ENCODE data around the gene CHRND.

CHRND gene

GRCh38 chr2:232551250-232551638 lies 25.3 kb downstream of the CHRND start:
- H3K27me3 Mint-ChIP-seq (ENCODE audit: low read depth), result no peaks in the 10 kb centered on the region
- H3K4me1 Mint-ChIP-seq, result peaks cover 30% of the 10 kb centered on the region
- H3K9me3 Mint-ChIP-seq, result peaks cover 24% of the 10 kb centered on the region
- TF ChIP-seq CTCF (IDR thresholded peaks at IDR 0.05; ENCODE audit: unreplicated experiment in 3 of 3), result no peak
- peak overlapping the region; percentile 84 to 96 (median 91) for H3K27ac Mint-ChIP-seq
- peaks cover 68% of the 10 kb centered on the region for H3K36me3 Mint-ChIP-seq (ENCODE audit: low read depth)
- H3K4me3 Mint-ChIP-seq, result peak overlapping the region; percentile 95 to 100 (median 95)

GRCh38 chr2:232551776-232552175 lies 25.8 kb downstream of the CHRND start:
- H3K4me1 Mint-ChIP-seq, result peaks cover 30% of the 10 kb centered on the region
- peak overlapping the region; percentile 84 to 96 (median 91) for H3K27ac Mint-ChIP-seq
- peak overlapping the region; percentile 95 to 100 (median 95) for H3K4me3 Mint-ChIP-seq
- peaks cover 68% of the 10 kb centered on the region for H3K36me3 Mint-ChIP-seq (ENCODE audit: low read depth)
- no peaks in the 10 kb centered on the region for H3K27me3 Mint-ChIP-seq (ENCODE audit: low read depth)
- TF ChIP-seq CTCF (IDR thresholded peaks at IDR 0.05; ENCODE audit: unreplicated experiment in 3 of 3), result no peak
- H3K9me3 Mint-ChIP-seq, result peaks cover 21% of the 10 kb centered on the region

GRCh38 chr2:232556426-232556825 lies 30.5 kb downstream of the CHRND start:
- Mint-ChIP-seq H3K36me3 (ENCODE audit: low read depth) (peaks cover 66% of the 10 kb centered on the region), H3K9me3 (no peaks in the 10 kb centered on the region), H3K27me3 (ENCODE audit: low read depth) (no peaks in the 10 kb centered on the region), H3K4me3 (no peak overlapping the region), H3K4me1 (peaks cover 24% of the 10 kb centered on the region), H3K27ac (no peak overlapping the region)
- no peak for TF ChIP-seq CTCF (IDR thresholded peaks at IDR 0.05; ENCODE audit: unreplicated experiment in 3 of 3)

- H3K4me3 Mint-ChIP-seq, result no peak overlapping the region
- no peak overlapping the region for H3K27ac Mint-ChIP-seq
- H3K36me3 Mint-ChIP-seq (ENCODE audit: low read depth), result peaks cover 79% of the 10 kb centered on the region
- no peaks in the 10 kb centered on the region for H3K4me1 Mint-ChIP-seq
- TF ChIP-seq CTCF (IDR thresholded peaks at IDR 0.05; ENCODE audit: unreplicated experiment in 3 of 3), result no peak
- H3K27me3 Mint-ChIP-seq (ENCODE audit: low read depth), result no peaks in the 10 kb centered on the region
- H3K9me3 Mint-ChIP-seq, result no peaks in the 10 kb centered on the region
These were observed 36.7 kb downstream of the CHRND start for GRCh38 chr2:232562515-232563151.

- no peak overlapping the region for H3K4me3 Mint-ChIP-seq
- no peak overlapping the region for H3K27ac Mint-ChIP-seq
- no peaks in the 10 kb centered on the region for H3K27me3 Mint-ChIP-seq (ENCODE audit: low read depth)
- H3K4me1 Mint-ChIP-seq, result no peaks in the 10 kb centered on the region
- no peak for TF ChIP-seq CTCF (IDR thresholded peaks at IDR 0.05; ENCODE audit: unreplicated experiment in 3 of 3)
- H3K9me3 Mint-ChIP-seq, result no peaks in the 10 kb centered on the region
- peaks cover 83% of the 10 kb centered on the region for H3K36me3 Mint-ChIP-seq (ENCODE audit: low read depth)
These were observed 37.6 kb downstream of the CHRND start for GRCh38 chr2:232563580-232563979.

GRCh38 chr2:232567721-232568120 lies 41.8 kb downstream of the CHRND start:
- Mint-ChIP-seq H3K4me3 (no peak overlapping the region), H3K9me3 (no peaks in the 10 kb centered on the region), H3K4me1 (peaks cover 27% of the 10 kb centered on the region)

More at GRCh38 chr2:232567721-232568120, 41.8 kb downstream of the CHRND start:
- H3K27ac Mint-ChIP-seq, result no peak overlapping the region
- H3K36me3 Mint-ChIP-seq (ENCODE audit: low read depth), result peaks cover 85% of the 10 kb centered on the region
- H3K27me3 Mint-ChIP-seq (ENCODE audit: low read depth), result no peaks in the 10 kb centered on the region
- no peak for TF ChIP-seq CTCF (IDR thresholded peaks at IDR 0.05; ENCODE audit: unreplicated experiment in 3 of 3)
